HUES6 (cell line): ENCODE data around the gene KCNJ9.

ENCODE experiments used
- H3K27ac ChIP-seq: 2 replicates; pipeline ENCODE4 v1.7.0; 2013; ENCODE audit warnings: low read depth, mild to moderate bottlenecking, low read length, inconsistent platforms
- H3K27me3 ChIP-seq: 2 replicates; pipeline ENCODE4 v1.6.1; 2013; ENCODE audit warnings: low read length; ENCODE audit not compliant: control insufficient read depth, insufficient read depth
- H3K36me3 ChIP-seq: 2 replicates; pipeline ENCODE4 v1.6.1; 2013; ENCODE audit warnings: low read length; ENCODE audit not compliant: control insufficient read depth, insufficient read depth
- H3K4me1 ChIP-seq: 2 replicates; pipeline ENCODE4 v1.6.1; 2013; ENCODE audit warnings: low read length; ENCODE audit not compliant: control insufficient read depth, insufficient read depth
- H3K4me3 ChIP-seq: 2 replicates; pipeline ENCODE4 v1.5.1; 2013; ENCODE audit warnings: low read depth, low read length
- H3K9ac ChIP-seq: one replicate; pipeline ENCODE4 v1.6.1; 2013; ENCODE audit warnings: mild to moderate bottlenecking, low read length
- H3K9me3 ChIP-seq: 2 replicates; pipeline ENCODE4 v1.6.1; 2013; ENCODE audit warnings: low read depth, low read length; ENCODE audit not compliant: control insufficient read depth, insufficient read depth

The KCNJ9 gene

GRCh38 chr1:160137216-160137862 lies 56.0 kb downstream of the KCNJ9 start:
- H3K4me1 ChIP-seq: no peaks in the 10 kb centered on the region
- H3K4me3 ChIP-seq: no peak overlapping the region
- no peak overlapping the region for H3K27ac ChIP-seq
- H3K9me3 ChIP-seq: no peaks in the 10 kb centered on the region
- H3K9ac ChIP-seq: no peak overlapping the region
- no peaks in the 10 kb centered on the region for H3K27me3 ChIP-seq
- peaks cover 67% of the 10 kb centered on the region for H3K36me3 ChIP-seq

- Histone ChIP-seq H3K27ac (no peak overlapping the region), H3K36me3 (peaks cover 56% of the 10 kb centered on the region), H3K4me3 (no peak overlapping the region), H3K9me3 (no peaks in the 10 kb centered on the region), H3K9ac (no peak overlapping the region), H3K27me3 (no peaks in the 10 kb centered on the region), H3K4me1 (peaks cover under 1% of the 10 kb centered on the region; the same call in 1 of the 2 replicates)
These were observed 58.5 kb downstream of the KCNJ9 start for GRCh38 chr1:160139840-160140239.
